Pancreas (tissue), 10 donors: ENCODE data around the gene TPGS1. TPM values are rescaled to one million over a fixed set of nuclear protein-coding genes. Genes with fewer than 3 reads are reported as not detected.

Source experiments
- ATAC-seq, 4 donors: fragments of 200-7000 bp; cut with Tn5 transposase; one replicate each; pipeline versions ENCODE4 v1.8.0 to v1.9.1; 2020; ENCODE audit warnings: mild to moderate bottlenecking in 4 of 4, moderate library complexity in 4 of 4
- DNase-seq, 6 donors: peaks; one replicate each; pipeline ENCODE4 v3.0.0-alpha.2; 2020
- FAIRE-seq: peaks from 2 replicates; lab custom pipeline; 2012; peaks lifted over from hg19 to GRCh38; lab: Jason Lieb, UNC
- H3K27ac ChIP-seq, 4 donors: fragments of 200-600 bp; sonication (generic); 1 replicate in 3 of 4; 2 replicates in 1 of 4; pipeline versions ENCODE4 v1.5.0 to v1.8.0; 2020
- H3K27me3 ChIP-seq, 4 donors: fragments of 200-600 bp; one replicate each; pipeline ENCODE4 v1.8.0; 2021
- H3K36me3 ChIP-seq, 3 donors: fragments of 200-600 bp; sonication (generic) in 1 of 3; one replicate each; pipeline versions ENCODE4 v1.5.0 to v1.8.0; 2020 to 2021
- H3K4me1 ChIP-seq, 3 donors: fragments of 200-600 bp; one replicate each; pipeline ENCODE4 v1.8.0; 2021
- H3K4me3 ChIP-seq, 4 donors: fragments of 200-600 bp; sonication (generic) in 2 of 4; one replicate each; pipeline versions ENCODE4 v1.5.0 to v1.8.0; 2020 to 2021
- H3K9me3 ChIP-seq, 4 donors: fragments of 200-600 bp; one replicate each; pipeline ENCODE4 v1.8.0; 2021
- CTCF ChIP-seq, 4 donors: fragments of 200-600 bp; sonication (generic) in 3 of 4; IDR thresholded peaks; one replicate each; pipeline versions ENCODE4 v1.5.0 to v1.8.0; 2021; ENCODE audit warnings: antibody characterized with exemption in 4 of 4
- WGBS, 2 donors: extraction: QIAGEN DNeasy Blood & Tissue Kit; methylation state at CpG; one replicate each; pipeline ENCODE4 v1.1.7; 2013; 5-methylcytosine and 5-hydroxymethylcytosine counted together
- intact Hi-C, 3 donors: fragments of 100-400 bp; cut with DNase I; formaldehyde crosslinking; loops; one replicate each; pipeline versions ENCODE4 v1.11.1 to v1.14.2; 2022
- polyA plus RNA-seq, 2 donors: library from polyadenylated mRNA; stranded (reverse); fragments of 200-250 nt; gene quantifications; one replicate each; pipeline ENCODE4 v1.2.3, GENCODE V29; 2013
- total RNA-seq, 6 donors: library from RNA; stranded (reverse); fragmentation: NEBNext Ultra II Directional in 4 of 6; extraction: Animal tissue kit (Norgen Biotek cat#: 25700) in 4 of 6; gene quantifications; one replicate each; pipeline versions ENCODE4 v1.2.1 to v1.2.4, GENCODE V29; 2021 to 2023
- donor health status: healthy with polysubstance abuse.
- donor health status: DM: no; HTN: no; CAD: no; lungs with moderate emphysema.
- donor health status: DM: no; HTN: no; CAD: no.
- donor health status: control.
- donor health status: control.
- donor health status: Bipolar disorder and iron deficiency.
- donor health status: DM: yes; HTN: yes; CAD: no.
- donor health status: DM: no; HTN: no; CAD: no.
- donor health status: DM: no; HTN: no; CAD: no.
- donor health status: DM: yes; HTN: yes; CAD: no.

The TPGS1 gene
- total and polyA plus RNA-seq, 8 donors: 8.8 to 29.7 (median 11.2) TPM

GRCh38 chr19:519449-519865 is 12.2 kb downstream of the TPGS1 start:
- no peak for FAIRE-seq
- no peaks in the 10 kb centered on the region for H3K4me1 ChIP-seq
- no peaks in the 10 kb centered on the region for H3K9me3 ChIP-seq
- no peaks in the 10 kb centered on the region for H3K27me3 ChIP-seq
- intact Hi-C loops: no loop called here
- H3K36me3 ChIP-seq: no peaks in the 10 kb centered on the region
- no peak overlapping the region for H3K4me3 ChIP-seq
- no peak overlapping the region for H3K27ac ChIP-seq
- 92 to 93% methylated on average over 44 to 45 of the region's 45 CpGs for WGBS, 2 donors
- DNase-seq: peak in 2 of 6 donors; percentile 27 to 55
- no peak for TF ChIP-seq CTCF (IDR thresholded peaks at IDR 0.05)
- no peak for ATAC-seq

DNA sequence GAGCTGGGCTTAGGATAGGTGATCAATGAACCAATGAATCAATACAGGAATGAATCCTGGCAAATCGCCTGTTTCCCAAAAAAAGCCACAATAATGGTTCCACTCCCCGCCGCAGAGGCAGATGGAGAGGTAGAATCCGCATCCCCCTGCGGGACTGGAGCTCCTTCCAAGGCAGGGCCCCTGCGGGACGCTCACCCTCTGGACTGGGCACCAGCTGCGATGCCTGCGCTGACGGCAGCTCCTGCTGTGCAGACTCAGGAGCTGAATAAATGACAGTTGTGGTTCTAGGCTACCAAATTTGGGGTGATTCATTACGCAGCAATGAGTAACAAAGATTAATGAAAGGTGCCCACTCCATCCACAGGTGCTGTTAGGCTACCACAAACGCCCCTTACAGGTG is 15.4 kb downstream of the TPGS1 start:
- no peak overlapping the region for H3K4me3 ChIP-seq
- intact Hi-C loops: no loop called here
- no peak for DNase-seq
- no peaks in the 10 kb centered on the region for H3K4me1 ChIP-seq
- H3K36me3 ChIP-seq: no peaks in the 10 kb centered on the region
- H3K27ac ChIP-seq: no peak overlapping the region
- WGBS, 2 donors: 83 to 92% methylated on average over 12 of the region's 12 CpGs
- no peak for ATAC-seq
- TF ChIP-seq CTCF (IDR thresholded peaks at IDR 0.05): no peak
- no peaks in the 10 kb centered on the region for H3K9me3 ChIP-seq
- H3K27me3 ChIP-seq: no peaks in the 10 kb centered on the region
- FAIRE-seq: no peak

GRCh38 chr19:524062-524674 is 16.9 kb downstream of the TPGS1 start:
- Histone ChIP-seq H3K4me3 (no peak overlapping the region), H3K36me3 (no peaks in the 10 kb centered on the region), H3K27ac (no peak overlapping the region), H3K9me3 (no peaks in the 10 kb centered on the region), H3K4me1 (no peaks in the 10 kb centered on the region), H3K27me3 (no peaks in the 10 kb centered on the region)
- peak in 2 of 4 donors; percentile 21 to 25 for ATAC-seq
- FAIRE-seq: no peak
- intact Hi-C loops: no loop called here
- no peak for TF ChIP-seq CTCF (IDR thresholded peaks at IDR 0.05)
- peak in 2 of 6 donors; percentile 33 to 79 for DNase-seq
- 55 to 64% methylated on average over 27 to 29 of the region's 29 CpGs for WGBS, 2 donors

GRCh38 chr19:525029-525428 is 17.7 kb downstream of the TPGS1 start:
- Histone ChIP-seq H3K4me3 (no peak overlapping the region), H3K4me1 (no peaks in the 10 kb centered on the region), H3K27me3 (no peaks in the 10 kb centered on the region), H3K27ac (no peak overlapping the region), H3K36me3 (no peaks in the 10 kb centered on the region), H3K9me3 (no peaks in the 10 kb centered on the region)
- intact Hi-C loops: no loop called here
- ATAC-seq (no peak), FAIRE-seq (no peak), DNase-seq (peak in 2 of 6 donors; percentile 23 to 65)
- TF ChIP-seq CTCF (IDR thresholded peaks at IDR 0.05): no peak
- WGBS, 2 donors: 71 to 81% methylated on average over 14 to 18 of the region's 18 CpGs

DNA sequence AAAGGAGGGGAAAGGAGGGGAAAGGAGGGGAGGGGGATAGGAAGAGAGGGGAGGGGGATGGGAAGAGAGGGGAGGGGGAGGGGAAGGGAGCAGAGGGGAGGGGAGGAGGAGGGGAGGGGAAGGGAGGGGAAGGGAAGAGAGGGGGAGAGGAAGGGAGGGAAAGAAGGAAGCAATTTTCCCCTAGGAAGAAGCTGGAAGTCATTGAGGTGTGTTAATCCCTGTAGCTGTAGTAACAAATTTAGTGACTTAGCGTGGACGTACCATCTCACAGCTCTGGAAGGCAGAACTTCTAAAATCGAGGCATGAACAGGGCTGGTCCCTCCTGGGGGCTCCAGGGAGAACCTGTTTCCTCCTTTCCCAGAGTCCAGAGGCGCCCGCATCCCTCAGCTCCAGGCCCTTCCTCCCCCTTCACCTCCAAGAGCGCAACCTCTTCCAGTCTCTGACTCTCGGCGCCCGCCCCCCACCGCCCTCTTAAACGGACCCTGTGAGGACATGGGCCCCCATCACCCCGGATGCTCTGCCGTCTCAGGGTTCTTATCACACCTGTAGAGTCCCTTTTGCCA is 18.6 kb downstream of the TPGS1 start:
- ATAC-seq: no peak
- TF ChIP-seq CTCF (IDR thresholded peaks at IDR 0.05): no peak

More for the DNA sequence above, 18.6 kb downstream of the TPGS1 start:
- WGBS, 2 donors: 37 to 61% methylated on average over 13 of the region's 13 CpGs
- Histone ChIP-seq H3K9me3 (no peaks in the 10 kb centered on the region), H3K27ac (no peak overlapping the region), H3K4me1 (peaks cover 0 to 4% (median 0%) of the 10 kb centered on the region in 3 donors), H3K27me3 (no peaks in the 10 kb centered on the region), H3K4me3 (no peak overlapping the region), H3K36me3 (no peaks in the 10 kb centered on the region)
- FAIRE-seq: no peak
- no peak for DNase-seq
- intact Hi-C loops: no loop called here
